Activated naive CD8-positive, alpha-beta T cell treated with anti-CD3 and anti-CD28 coated beads, Interleukin-2, amount 10 ng/mL, durations not matched to agents 7 days and 5 days (primary cell): ENCODE measurements around the gene TNIK. TPM values are rescaled to one million over a fixed set of nuclear protein-coding genes. Genes with fewer than 3 reads are reported as not detected.

Experiments used
- ATAC-seq: fragments of 150-1000 bp; cut with Tn5 transposase; one replicate; pipeline ENCODE4 v1.10.0; 2021; ENCODE audit warnings: low read depth, moderate library complexity
- POLR2A ChIA-PET: fragments of 350-600 bp; sonication (Branson Sonifier 250); formaldehyde crosslinking; loops from one replicate; lab custom pipeline; 2021; ENCODE audit warnings: antibody characterized with exemption; lab: Charles Lee
- DNase-seq: peaks from one replicate; pipeline ENCODE4 v3.0.0; 2021
- H3K27ac Mint-ChIP-seq: one replicate; pipeline ENCODE4 v1.8.0; 2022; ENCODE audit warnings: mild to moderate bottlenecking, mixed read lengths
- H3K27me3 Mint-ChIP-seq: one replicate; pipeline ENCODE4 v1.8.0; 2022; ENCODE audit warnings: mild to moderate bottlenecking, moderate library complexity, mixed read lengths
- H3K36me3 Mint-ChIP-seq: one replicate; pipeline ENCODE4 v1.8.0; 2021; ENCODE audit warnings: mild to moderate bottlenecking, mixed read lengths
- H3K4me1 Mint-ChIP-seq: one replicate; pipeline ENCODE4 v1.8.0; 2021; ENCODE audit warnings: mixed read lengths
- H3K4me3 Mint-ChIP-seq: one replicate; pipeline ENCODE4 v1.8.0; 2022; ENCODE audit warnings: mild to moderate bottlenecking, moderate library complexity, mixed read lengths
- H3K9me3 Mint-ChIP-seq: one replicate; pipeline ENCODE4 v1.8.0; 2021; ENCODE audit warnings: mixed read lengths
- total RNA-seq, 2 experiments: library from RNA; stranded (reverse); gene quantifications; one replicate each; pipeline ENCODE4 v1.2.3, GENCODE V29; 2021

TNIK gene
- total RNA-seq, 2 experiments from 2014 or later, result 47.6 to 52.7 TPM

DNA sequence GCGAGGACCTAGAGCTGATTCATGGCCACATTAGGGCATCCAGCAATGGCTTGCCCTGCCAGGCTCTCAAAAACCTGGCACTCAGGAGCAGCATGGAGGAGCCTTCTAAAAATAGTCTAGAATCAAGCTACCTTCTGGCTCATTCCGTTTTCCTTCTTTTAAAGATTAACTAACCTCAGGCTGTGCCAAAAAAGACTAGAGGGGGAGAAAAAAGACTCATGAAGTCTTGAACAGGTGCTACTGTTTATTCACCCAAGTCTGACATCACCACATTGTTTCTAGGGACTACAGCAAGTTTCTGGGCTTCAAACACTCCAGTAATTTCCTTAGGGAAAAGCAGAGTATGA lies 125.8 kb downstream of the TNIK start:
- ATAC-seq, result no peak
- DNase-seq, result no peak
- no peaks in the 10 kb centered on the region for H3K9me3 Mint-ChIP-seq
- POLR2A ChIA-PET, result no interaction called here
- H3K4me1 Mint-ChIP-seq, result peaks cover 1% of the 10 kb centered on the region
- no peak overlapping the region for H3K4me3 Mint-ChIP-seq
- no peak overlapping the region for H3K27ac Mint-ChIP-seq
- H3K27me3 Mint-ChIP-seq, result no peaks in the 10 kb centered on the region
- H3K36me3 Mint-ChIP-seq, result peaks cover 18% of the 10 kb centered on the region

DNA sequence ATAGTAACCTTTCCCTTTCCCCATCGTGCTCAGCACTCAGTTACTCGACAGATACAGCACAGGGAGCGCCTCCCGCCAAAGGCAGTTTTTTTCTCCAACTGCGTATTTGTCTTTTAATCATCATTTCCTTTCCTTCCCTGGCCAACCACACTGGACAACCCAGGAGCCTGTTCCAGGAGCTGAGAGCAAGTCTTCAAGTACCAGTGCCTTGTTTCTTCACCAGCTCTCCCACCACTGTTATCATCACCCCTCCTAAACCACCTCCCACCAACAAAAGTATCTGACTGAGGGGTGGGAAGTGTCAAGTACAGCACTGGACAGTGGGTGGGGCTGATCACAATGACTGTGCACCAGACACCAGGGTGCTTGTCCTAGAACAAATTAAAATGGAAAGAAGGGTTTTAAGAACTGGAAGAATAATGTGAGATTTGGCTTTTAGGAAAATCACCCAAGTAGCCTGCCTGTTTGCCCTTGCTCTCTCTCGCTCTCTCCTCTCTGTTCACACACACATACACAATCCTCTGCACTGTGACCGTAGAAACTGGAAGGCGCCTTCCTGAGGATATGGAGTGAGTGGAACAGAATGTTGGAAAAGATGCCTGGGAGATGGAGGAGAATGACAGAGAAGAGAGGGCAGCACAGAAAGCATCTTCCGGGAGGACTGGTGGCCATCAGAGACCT lies 126.3 kb downstream of the TNIK start:
- DNase-seq (no peak), ATAC-seq (no peak)
- H3K36me3 Mint-ChIP-seq, result peaks cover 15% of the 10 kb centered on the region
- H3K9me3 Mint-ChIP-seq, result no peaks in the 10 kb centered on the region
- no peaks in the 10 kb centered on the region for H3K27me3 Mint-ChIP-seq
- peaks cover 4% of the 10 kb centered on the region for H3K4me1 Mint-ChIP-seq
- no peak overlapping the region for H3K27ac Mint-ChIP-seq
- POLR2A ChIA-PET, result no interaction called here
- no peak overlapping the region for H3K4me3 Mint-ChIP-seq

DNA sequence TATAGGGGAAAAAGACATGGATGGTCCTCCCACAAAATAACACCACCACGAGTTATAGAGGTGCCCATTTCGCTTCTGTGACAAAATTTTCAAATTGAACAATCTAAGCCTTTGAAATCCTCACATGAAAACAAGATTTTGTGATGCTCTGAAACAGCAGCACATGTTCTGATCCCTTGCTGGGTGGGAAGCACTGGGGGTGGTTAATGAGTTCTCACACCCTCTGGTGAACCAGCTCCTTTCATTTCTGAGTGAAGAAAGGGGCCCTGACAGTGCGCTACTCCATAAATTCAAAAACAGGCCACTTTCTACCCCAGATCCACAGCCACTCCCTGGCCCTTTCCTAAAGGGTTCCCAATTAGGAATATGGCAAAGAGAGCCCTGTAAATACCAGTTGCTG lies 129.3 kb downstream of the TNIK start:
- no peak overlapping the region for H3K27ac Mint-ChIP-seq
- no peak for ATAC-seq

DNA sequence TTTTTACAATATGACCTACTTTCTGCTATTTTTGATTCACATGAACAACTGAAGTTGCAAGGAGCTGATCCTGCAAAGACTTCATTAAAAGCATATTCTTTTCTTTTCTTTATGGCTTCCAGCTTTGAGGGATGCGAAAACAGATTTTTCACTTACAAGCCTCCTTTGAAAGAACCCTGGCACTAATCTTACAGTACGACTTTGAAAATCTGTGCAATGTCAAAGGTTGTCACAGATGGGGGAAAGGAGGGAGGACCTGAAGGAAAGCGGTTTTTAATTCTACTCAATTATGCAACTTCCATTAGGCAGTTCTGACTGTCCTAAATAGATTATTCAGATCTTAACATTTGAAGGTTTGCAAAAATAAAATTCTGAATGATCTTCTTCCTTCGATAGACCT lies 130.5 kb downstream of the TNIK start:
- Mint-ChIP-seq H3K27me3 (no peaks in the 10 kb centered on the region), H3K36me3 (peaks cover 1% of the 10 kb centered on the region), H3K4me1 (peaks cover 10% of the 10 kb centered on the region), H3K27ac (no peak overlapping the region), H3K9me3 (no peaks in the 10 kb centered on the region), H3K4me3 (no peak overlapping the region)
- ATAC-seq (no peak), DNase-seq (no peak)
- POLR2A ChIA-PET, result no interaction called here

More for the DNA sequence above, 129.3 kb downstream of the TNIK start:
- no peak overlapping the region for H3K4me3 Mint-ChIP-seq
- H3K4me1 Mint-ChIP-seq, result peaks cover 12% of the 10 kb centered on the region
- H3K9me3 Mint-ChIP-seq, result no peaks in the 10 kb centered on the region
- DNase-seq, result no peak
- H3K27me3 Mint-ChIP-seq, result no peaks in the 10 kb centered on the region
- H3K36me3 Mint-ChIP-seq, result peaks cover 6% of the 10 kb centered on the region
- POLR2A ChIA-PET, result no interaction called here

DNA sequence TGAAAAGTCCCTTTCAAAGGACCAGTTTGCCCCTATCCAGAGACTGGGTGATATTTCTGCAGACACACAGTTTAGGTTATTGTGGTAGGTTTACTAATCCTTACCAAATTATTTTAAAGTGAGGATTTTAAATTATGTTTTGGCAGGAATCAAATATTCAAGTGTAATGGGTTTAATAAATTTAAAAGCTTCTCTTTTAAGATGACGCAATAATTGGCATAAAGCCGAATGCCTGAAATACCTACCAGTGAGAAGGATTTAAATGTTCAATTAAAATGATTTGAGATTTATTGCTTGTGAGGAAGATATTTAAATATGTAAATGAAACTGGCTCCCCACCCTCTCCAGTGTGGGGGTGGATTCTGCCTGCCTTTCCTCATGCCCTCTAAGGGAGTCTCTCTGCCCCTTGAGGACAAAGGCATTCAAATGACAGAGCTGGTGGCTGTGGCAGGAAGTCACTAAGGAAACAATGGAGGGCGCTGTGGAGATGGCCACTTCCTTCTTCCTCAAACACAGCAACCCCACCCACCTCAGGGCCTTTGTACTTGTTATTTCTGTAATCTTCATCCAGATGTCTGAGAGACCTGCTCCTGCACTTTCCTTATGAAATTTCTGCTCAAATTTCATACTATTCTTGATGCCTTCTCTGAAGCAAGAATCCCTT lies 131.7 kb downstream of the TNIK start:
- DNase-seq (peak; percentile 43), ATAC-seq (peak; percentile 98)
- no peaks in the 10 kb centered on the region for H3K36me3 Mint-ChIP-seq
- H3K4me1 Mint-ChIP-seq, result peaks cover 10% of the 10 kb centered on the region
- peak overlapping the region; percentile 51 for H3K4me3 Mint-ChIP-seq
- H3K27ac Mint-ChIP-seq, result peak overlapping the region; percentile 63
- H3K27me3 Mint-ChIP-seq, result no peaks in the 10 kb centered on the region
- POLR2A ChIA-PET, result interaction anchor here (0.5 to 0.6 kb wide), 3 partner anchors 10 to 203 kb away, joined by 3 to 8 read pairs (median 3); no protein-coding TSS in a partner anchor
- H3K9me3 Mint-ChIP-seq, result no peaks in the 10 kb centered on the region

DNA sequence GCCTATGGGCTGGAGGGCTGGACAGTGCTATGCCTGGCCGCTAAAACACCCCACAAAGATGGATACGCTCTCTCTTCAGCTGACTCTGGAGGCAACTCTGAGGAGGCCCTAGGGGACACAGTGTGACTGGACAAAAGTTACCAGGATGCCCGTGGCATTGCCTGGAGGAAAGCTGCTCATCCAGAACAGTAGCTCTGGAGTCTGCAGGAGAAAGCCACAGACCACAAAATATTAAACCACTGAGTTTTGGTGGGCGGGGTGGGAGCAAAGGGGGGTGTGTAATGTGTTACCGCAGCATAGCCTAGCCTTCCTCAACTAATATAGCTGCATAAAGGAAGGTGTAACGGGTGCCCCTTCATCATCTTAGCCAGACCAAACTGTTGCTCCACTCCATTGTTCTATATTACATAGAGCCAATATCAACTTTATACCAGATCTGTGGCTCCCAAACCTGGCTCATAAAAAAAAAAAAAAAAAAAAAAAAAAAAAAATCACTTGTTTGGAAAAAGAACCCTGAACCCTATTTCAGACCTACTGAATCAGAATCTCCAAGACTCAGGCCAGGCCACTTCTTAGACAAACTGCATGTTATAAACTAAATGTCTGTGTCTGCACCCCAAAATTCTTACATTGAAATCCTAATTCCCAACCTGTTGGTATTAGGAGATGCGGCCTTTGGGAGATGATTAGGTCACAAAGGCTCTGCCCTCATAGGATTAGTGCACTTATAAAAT lies 132.6 kb downstream of the TNIK start:
- no peaks in the 10 kb centered on the region for H3K36me3 Mint-ChIP-seq
- no peaks in the 10 kb centered on the region for H3K9me3 Mint-ChIP-seq
- no peaks in the 10 kb centered on the region for H3K27me3 Mint-ChIP-seq
- H3K27ac Mint-ChIP-seq, result no peak overlapping the region
- no peak for DNase-seq
- peaks cover 10% of the 10 kb centered on the region for H3K4me1 Mint-ChIP-seq
- ATAC-seq, result no peak
- H3K4me3 Mint-ChIP-seq, result no peak overlapping the region
- POLR2A ChIA-PET, result no interaction called here

DNA sequence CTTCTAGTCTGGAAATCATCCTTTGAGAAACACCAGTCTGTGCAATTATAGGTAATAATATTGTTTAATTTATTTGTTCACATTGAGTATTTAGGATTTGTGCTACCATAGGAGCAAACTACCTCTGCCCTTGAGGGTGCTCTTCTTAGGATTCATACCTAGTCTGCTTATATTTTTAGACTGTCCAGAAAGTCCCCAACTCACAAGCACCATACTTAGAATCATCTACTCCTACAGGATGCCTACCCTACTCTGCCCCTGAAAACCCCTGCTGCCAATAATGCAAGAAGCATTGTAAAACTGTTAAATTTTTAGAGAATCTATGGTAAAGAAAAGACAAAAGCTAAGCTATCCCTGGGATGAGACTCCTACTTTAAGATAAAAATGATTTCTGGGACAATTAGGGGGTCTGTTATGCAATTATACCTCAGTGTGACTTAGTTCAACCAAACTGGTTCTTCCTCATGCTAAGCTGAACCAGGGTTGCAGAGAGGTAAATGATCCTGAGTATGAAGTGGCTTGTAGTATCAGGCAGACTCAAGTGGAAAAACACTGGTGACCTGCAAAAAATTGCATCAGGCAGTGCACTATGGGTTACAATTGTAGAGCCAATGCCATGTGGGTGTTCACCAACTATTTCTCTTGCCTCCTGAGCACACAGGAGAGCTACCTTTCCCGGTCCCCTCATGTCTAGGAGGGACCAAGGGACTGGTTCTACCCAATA lies 133.3 kb downstream of the TNIK start:
- POLR2A ChIA-PET, result no interaction called here
- DNase-seq (no peak), ATAC-seq (no peak)
- H3K9me3 Mint-ChIP-seq, result no peaks in the 10 kb centered on the region
- H3K36me3 Mint-ChIP-seq, result no peaks in the 10 kb centered on the region
- H3K27me3 Mint-ChIP-seq, result no peaks in the 10 kb centered on the region
- H3K4me1 Mint-ChIP-seq, result peaks cover 10% of the 10 kb centered on the region
- no peak overlapping the region for H3K4me3 Mint-ChIP-seq
- H3K27ac Mint-ChIP-seq, result no peak overlapping the region

DNA sequence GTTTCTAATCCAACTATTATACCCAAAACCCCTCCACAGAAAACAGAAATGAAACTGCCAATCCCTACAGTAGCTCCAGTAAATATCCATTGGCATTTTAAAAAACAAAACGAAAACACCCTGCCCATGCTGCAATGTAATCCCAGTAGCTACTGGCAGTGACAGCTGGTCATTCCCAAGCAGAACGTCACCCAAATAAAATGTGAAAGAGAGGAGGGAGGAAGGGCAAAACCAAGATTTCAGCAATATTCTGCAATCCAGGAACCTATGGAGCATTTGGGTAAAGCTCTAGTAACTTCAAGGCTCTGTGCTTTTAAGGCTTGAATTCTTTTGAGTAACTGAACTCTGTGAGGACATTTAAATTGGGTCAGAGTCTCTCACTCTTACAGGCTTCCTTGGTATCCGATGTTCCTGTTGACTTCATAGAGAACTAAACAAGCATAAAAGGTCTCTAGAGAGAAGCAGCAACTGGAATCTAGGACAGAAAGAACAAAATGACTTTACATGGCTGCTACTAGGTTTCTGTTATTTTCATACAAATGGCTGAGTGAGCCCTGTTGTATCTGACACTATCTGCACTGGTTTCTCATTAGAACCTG lies 136.2 kb downstream of the TNIK start:
- H3K27ac Mint-ChIP-seq, result no peak overlapping the region
- POLR2A ChIA-PET, result no interaction called here

DNA sequence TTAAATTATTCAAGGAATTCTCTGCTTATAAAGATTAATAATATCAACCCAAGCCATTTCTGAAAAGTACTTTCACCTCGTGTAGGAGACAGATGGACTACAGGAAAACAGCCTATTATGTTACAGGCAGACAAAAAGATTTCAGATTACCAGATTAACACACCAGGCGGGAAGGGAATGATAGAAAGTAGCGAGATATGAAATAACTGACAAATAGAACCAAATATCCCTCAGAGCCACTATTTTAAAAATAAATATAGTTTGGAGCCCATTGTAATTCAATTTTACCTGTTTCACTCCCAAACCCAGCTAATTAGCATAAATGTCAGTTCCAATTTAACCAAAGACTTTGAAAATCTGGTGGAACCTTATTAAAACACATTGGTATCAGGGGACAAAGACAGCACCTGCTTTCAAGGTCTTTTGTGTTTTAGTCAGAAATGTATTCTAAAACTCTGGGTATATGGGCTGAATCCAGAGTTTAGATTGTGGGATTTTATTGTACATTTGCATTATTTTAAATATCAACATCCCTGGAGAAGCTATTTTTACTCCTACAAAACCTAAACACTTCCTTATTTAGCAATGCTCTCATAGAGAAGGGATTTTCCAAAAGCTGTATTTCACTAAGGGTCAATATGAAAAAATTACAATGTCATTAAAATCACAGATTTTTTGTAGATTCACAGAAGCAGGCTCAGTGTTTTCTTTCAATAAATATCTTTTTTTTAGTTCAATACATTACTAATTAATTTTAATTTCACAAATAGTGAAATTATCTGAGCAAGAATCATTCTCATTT lies 138.4 kb downstream of the TNIK start:
- ATAC-seq (no peak), DNase-seq (no peak)
- no peak overlapping the region for H3K4me3 Mint-ChIP-seq
- no peaks in the 10 kb centered on the region for H3K4me1 Mint-ChIP-seq
- no peaks in the 10 kb centered on the region for H3K36me3 Mint-ChIP-seq
- H3K9me3 Mint-ChIP-seq, result no peaks in the 10 kb centered on the region
- H3K27me3 Mint-ChIP-seq, result no peaks in the 10 kb centered on the region
- H3K27ac Mint-ChIP-seq, result no peak overlapping the region
- POLR2A ChIA-PET, result interaction anchor here (0.6 kb wide), 1 partner anchor 179 kb away, joined by 3 read pairs; no protein-coding TSS in a partner anchor

More for the DNA sequence above, 136.2 kb downstream of the TNIK start:
- DNase-seq (no peak), ATAC-seq (no peak)
- Mint-ChIP-seq H3K4me1 (peaks cover 8% of the 10 kb centered on the region), H3K27me3 (no peaks in the 10 kb centered on the region), H3K9me3 (no peaks in the 10 kb centered on the region), H3K4me3 (no peak overlapping the region), H3K36me3 (no peaks in the 10 kb centered on the region)

DNA sequence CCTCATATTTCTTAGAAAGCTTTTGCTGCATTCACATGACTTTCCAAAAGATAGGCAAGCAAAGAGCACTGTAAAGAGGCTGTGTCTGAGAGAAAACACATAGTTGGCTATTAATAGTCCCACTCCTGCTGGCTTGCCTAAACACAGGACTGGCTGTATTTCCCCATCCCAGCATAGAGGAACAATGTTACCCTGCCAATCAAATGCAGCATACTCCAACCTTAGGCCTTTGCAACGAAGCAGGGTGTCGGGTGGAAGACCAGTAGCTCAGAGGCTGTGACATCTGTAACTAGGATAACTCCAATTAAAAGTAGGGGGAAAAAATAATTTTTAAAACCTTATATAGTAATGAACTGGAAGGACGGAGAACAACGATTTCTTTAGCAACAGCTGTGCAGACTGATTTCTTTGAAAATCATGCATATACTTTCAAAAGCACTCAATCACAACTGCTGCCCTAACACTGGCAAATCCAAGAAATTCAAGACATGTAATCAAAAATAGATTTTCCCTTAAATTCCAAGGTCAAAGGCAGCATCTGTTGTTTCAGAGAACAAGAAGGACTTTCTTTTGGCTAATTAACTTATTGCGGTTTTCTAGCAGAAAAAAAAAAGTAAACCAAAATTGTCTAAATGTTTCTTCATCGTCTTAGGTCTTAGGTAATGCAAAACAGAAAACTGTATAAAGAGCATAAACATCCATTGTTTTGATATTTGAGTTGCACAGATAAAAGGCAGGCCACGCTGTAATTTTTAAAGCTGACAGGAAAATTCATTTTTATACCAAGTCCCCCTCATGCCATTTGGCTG lies 139.3 kb downstream of the TNIK start:
- POLR2A ChIA-PET, result no interaction called here
- Mint-ChIP-seq H3K9me3 (no peaks in the 10 kb centered on the region), H3K27me3 (no peaks in the 10 kb centered on the region), H3K4me3 (no peak overlapping the region), H3K27ac (no peak overlapping the region), H3K4me1 (no peaks in the 10 kb centered on the region), H3K36me3 (no peaks in the 10 kb centered on the region)
- no peak for DNase-seq
- no peak for ATAC-seq

DNA sequence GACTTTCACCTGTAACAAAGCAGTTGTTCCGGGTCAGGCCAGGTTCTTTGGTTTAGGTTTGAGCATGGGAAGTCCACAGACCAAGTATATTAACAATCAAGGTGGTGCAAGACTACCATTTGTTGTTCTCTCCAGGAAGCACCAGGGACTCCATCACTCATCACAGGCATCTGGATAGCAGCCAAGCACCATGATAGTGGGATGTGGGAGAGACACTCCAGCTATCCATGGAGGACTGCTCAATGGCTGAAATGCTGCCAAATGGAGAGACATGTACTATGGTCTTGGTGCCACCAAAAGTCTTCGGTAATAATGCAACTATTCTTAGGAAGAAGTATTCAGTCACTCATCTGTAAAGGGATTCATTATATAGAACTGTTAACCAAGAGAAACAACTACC lies 143.0 kb downstream of the TNIK start:
- POLR2A ChIA-PET, result no interaction called here
- ATAC-seq (no peak), DNase-seq (no peak)
- Mint-ChIP-seq H3K9me3 (no peaks in the 10 kb centered on the region), H3K27me3 (no peaks in the 10 kb centered on the region), H3K27ac (no peak overlapping the region), H3K4me3 (no peak overlapping the region), H3K36me3 (peaks cover 8% of the 10 kb centered on the region), H3K4me1 (peaks cover 7% of the 10 kb centered on the region)

DNA sequence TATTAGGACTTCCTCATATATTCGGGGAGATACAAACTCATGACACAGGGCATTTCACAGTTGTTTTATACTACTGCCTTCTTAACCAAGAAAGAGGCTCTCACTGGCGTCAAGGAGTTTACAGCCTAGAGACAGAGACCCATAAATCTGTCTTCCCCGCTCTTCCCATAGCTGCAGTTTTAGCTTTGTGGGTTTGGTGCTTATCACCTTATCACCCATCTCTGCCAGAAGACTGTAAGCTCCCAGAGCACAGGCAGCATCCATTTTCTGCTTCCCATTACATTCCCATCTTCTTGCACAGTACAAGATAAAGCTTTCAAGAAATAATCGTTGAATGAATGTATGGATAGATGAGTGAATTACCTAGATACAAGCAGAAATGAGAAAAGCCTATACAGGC lies 144.3 kb downstream of the TNIK start:
- no peak overlapping the region for H3K27ac Mint-ChIP-seq
- H3K4me3 Mint-ChIP-seq, result no peak overlapping the region
- ATAC-seq (no peak), DNase-seq (no peak)
- POLR2A ChIA-PET, result no interaction called here
- H3K9me3 Mint-ChIP-seq, result no peaks in the 10 kb centered on the region
- H3K4me1 Mint-ChIP-seq, result peaks cover 12% of the 10 kb centered on the region
- H3K27me3 Mint-ChIP-seq, result no peaks in the 10 kb centered on the region
- peaks cover 8% of the 10 kb centered on the region for H3K36me3 Mint-ChIP-seq
